Stimulated activated naive B cell treated with anti-CD40 and anti-IgM and Interleukin-4, amounts not matched to agents 10 μg/mL and 1 μg/mL and 100 μg/mL, for 72 hours (primary cell): Measurements from ENCODE around the gene C1QTNF8.
A peak's percentile ranks its signal among the peaks of the same experiment; 100 is the strongest.

Source experiments
- ATAC-seq, 2 donors: fragments of 150-1000 bp; cut with Tn5 transposase; replicated peaks; 2 replicates each; pipeline ENCODE4 v1.10.0; 2021; ENCODE audit warnings: moderate library complexity in 1 of 2
- DNase-seq: peaks from one replicate; pipeline ENCODE4 v3.0.0; 2021
- H3K27ac Mint-ChIP-seq: one replicate; pipeline ENCODE4 v1.8.0; 2022; ENCODE audit warnings: mild to moderate bottlenecking, mixed read lengths
- H3K27me3 Mint-ChIP-seq, 2 donors: one replicate each; pipeline ENCODE4 v1.8.0; 2022; ENCODE audit warnings: mixed read lengths in 2 of 2
- H3K36me3 Mint-ChIP-seq, 2 donors: one replicate each; pipeline ENCODE4 v1.8.0; 2022; ENCODE audit warnings: mixed read lengths in 2 of 2, mild to moderate bottlenecking in 1 of 2
- H3K4me1 Mint-ChIP-seq, 2 donors: one replicate each; pipeline ENCODE4 v1.8.0; 2022; ENCODE audit warnings: mixed read lengths in 2 of 2, mild to moderate bottlenecking in 1 of 2
- H3K4me3 Mint-ChIP-seq, 2 donors: one replicate each; pipeline ENCODE4 v1.8.0; 2022; ENCODE audit warnings: mild to moderate bottlenecking in 2 of 2, mixed read lengths in 2 of 2, moderate library complexity in 1 of 2
- H3K9me3 Mint-ChIP-seq, 2 donors: one replicate each; pipeline ENCODE4 v1.8.0; 2022; ENCODE audit warnings: mixed read lengths in 2 of 2, mild to moderate bottlenecking in 1 of 2

Gene C1QTNF8

GRCh38 chr16:1133271-1133670 is 37.2 kb upstream of the C1QTNF8 start:
- Mint-ChIP-seq H3K9me3 (peaks cover 0 to 2% of the 10 kb centered on the region in 2 donors), H3K36me3 (no peaks in the 10 kb centered on the region), H3K4me3 (no peak overlapping the region), H3K27me3 (peaks cover 9 to 10% of the 10 kb centered on the region in 2 donors), H3K27ac (no peak overlapping the region), H3K4me1 (no peaks in the 10 kb centered on the region)
- no peak for ATAC-seq
- no peak for DNase-seq

GRCh38 chr16:1132431-1132830 is 36.4 kb upstream of the C1QTNF8 start:
- Mint-ChIP-seq H3K27ac (no peak overlapping the region), H3K4me3 (no peak overlapping the region), H3K9me3 (peaks cover 0 to 2% of the 10 kb centered on the region in 2 donors), H3K4me1 (no peaks in the 10 kb centered on the region), H3K27me3 (peaks cover 9 to 10% of the 10 kb centered on the region in 2 donors), H3K36me3 (no peaks in the 10 kb centered on the region)
- ATAC-seq (no peak), DNase-seq (no peak)

DNA sequence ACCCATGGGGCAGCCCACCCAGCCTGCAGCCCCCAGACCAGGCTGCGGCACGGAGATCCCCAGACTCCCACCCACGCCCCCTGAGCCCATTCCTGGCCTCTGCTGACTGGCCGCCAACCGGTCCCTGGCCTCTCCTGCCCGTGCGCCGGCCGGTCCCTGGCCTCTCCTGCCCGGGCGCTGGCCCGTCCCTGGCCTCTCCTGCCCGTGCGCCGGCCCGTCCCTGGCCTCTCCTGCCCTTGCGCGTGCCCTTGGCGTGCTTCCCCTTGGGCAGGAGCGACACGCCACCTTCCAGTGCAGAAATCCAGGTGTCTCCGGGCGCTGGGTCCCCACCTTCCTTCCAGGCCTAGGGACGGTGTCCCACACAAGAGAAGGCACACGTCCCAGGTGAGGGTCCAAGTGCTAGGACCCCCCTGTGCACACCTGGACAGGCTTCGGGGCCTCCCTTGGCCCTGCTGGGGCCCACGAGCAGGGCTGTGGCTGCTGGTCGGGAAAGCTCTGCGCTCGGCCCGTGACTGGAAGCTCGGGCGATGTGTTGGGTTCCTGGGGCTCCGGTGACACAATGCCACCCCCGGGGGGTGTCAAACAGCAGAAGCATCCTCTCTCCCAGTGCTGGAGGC is 35.4 kb upstream of the C1QTNF8 start:
- DNase-seq: no peak
- no peak for ATAC-seq
- Mint-ChIP-seq H3K4me3 (no peak overlapping the region), H3K9me3 (peaks cover 0 to 2% of the 10 kb centered on the region in 2 donors), H3K27ac (no peak overlapping the region), H3K36me3 (no peaks in the 10 kb centered on the region), H3K27me3 (peaks cover 8 to 10% of the 10 kb centered on the region in 2 donors), H3K4me1 (no peaks in the 10 kb centered on the region)

GRCh38 chr16:1130382-1130781 is 34.3 kb upstream of the C1QTNF8 start:
- H3K27me3 Mint-ChIP-seq: peaks cover 6 to 16% of the 10 kb centered on the region in 2 donors
- no peaks in the 10 kb centered on the region for H3K36me3 Mint-ChIP-seq
- H3K4me3 Mint-ChIP-seq: no peak overlapping the region
- no peak overlapping the region for H3K27ac Mint-ChIP-seq
- DNase-seq: no peak
- H3K9me3 Mint-ChIP-seq: no peaks in the 10 kb centered on the region
- H3K4me1 Mint-ChIP-seq: no peaks in the 10 kb centered on the region
- ATAC-seq: no peak

DNA sequence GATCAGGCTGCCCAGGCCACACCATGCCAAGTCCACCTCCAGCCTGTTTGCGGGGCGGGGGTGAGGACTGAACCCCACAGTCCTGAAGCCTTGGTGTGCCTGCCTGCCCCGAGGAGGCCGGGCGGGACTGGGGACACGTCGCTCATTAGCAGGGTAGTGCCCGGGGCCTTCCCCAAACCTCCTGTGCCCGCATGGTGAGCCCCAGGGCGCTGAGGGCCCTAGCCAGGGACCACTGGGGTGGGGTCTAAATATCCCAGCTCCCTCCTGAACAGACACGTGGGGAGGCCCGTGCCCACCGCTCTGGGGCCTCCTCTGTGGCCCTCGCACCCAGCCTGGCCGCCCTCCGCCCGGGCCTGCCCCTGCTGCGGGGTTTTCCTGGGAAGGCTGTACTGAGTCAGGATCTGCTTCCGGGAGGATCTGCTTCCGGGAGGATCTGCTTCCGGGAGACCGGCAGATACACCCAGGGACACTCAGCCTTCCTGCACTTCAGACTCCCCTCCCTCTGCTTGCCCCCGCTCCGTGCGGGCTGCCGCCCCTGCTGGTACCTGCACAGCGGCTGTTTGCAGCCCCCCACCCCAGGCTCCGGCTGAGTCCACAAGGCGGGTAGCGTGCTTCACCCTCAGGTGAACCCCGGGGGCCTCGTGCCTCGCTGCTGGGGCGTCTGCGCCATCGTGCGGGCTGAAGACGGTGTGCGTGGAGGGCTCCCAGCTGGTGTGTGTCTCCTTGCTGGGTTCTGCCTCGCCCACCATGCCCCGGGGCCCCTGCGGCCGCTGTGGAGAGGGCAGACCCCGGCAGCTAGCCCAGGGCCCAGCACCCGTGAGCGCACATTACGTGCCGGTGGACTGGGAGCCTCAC is 33.3 kb upstream of the C1QTNF8 start:
- Mint-ChIP-seq H3K4me3 (no peak overlapping the region), H3K9me3 (no peaks in the 10 kb centered on the region), H3K27me3 (peaks cover 6 to 16% of the 10 kb centered on the region in 2 donors), H3K36me3 (no peaks in the 10 kb centered on the region), H3K27ac (no peak overlapping the region), H3K4me1 (no peaks in the 10 kb centered on the region)
- ATAC-seq: no peak
- DNase-seq: no peak

DNA sequence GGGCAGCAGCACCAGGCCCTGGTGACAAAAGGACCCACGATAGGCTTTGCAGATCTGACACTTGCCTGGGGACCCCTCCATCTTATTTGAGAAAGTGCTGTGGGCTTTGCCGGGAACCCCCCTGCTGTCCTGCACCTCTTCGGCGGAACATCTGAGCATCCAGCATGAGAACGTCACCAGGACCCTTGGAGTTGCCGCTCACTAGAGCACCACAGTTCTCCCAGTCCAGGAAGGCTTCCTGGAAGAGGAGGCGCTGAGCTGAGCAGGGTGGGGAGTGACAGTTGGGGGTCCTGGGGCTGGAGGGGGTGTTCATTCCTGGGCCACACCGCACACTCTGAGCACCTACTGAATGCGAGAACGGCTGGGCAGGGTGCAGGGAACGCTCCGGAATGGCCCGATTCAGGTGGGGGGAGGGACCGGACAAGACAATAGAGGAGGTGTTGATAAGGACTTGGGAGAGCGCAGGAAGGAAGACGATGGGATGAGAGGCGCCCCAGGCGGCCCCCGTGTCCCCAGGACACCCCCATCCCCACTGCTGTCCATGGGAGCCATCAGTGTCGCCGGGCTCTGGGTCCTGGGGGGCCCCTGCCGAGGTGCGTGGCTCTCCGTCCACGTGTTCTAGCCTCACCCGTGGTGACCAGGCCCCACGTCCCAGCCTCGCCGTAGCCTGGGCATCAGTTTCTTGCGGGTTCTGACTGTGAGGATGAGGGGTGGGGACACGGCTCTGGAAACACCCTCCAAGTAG is 32.1 kb upstream of the C1QTNF8 start:
- no peak for DNase-seq
- Mint-ChIP-seq H3K36me3 (no peaks in the 10 kb centered on the region), H3K4me1 (no peaks in the 10 kb centered on the region), H3K27ac (no peak overlapping the region), H3K9me3 (no peaks in the 10 kb centered on the region), H3K4me3 (no peak overlapping the region), H3K27me3 (peaks cover 6 to 16% of the 10 kb centered on the region in 2 donors)
- no peak for ATAC-seq

DNA sequence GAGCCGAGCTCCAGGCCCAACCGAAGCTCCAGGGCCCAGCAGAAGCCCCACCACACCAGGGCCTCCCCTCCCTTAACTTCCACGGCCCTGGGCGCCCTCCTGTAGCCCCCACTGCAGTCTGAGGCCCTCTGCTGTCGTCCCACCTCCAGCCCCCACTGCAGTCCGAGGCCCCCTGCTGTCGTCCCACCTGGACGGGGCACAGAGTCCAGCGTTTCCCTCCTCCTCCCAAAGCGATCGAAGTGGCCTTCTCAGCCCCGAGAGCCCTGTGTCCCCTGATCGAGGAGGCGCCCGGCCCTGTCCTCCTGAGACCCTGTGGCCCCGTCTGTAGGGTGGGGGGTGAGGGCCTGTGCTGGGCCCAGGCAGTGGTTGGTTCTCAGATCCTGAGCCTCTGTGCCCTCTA is 31.1 kb upstream of the C1QTNF8 start:
- no peaks in the 10 kb centered on the region for H3K36me3 Mint-ChIP-seq

GRCh38 chr16:1126586-1126985 is 30.5 kb upstream of the C1QTNF8 start:
- H3K36me3 Mint-ChIP-seq: no peaks in the 10 kb centered on the region
- H3K27ac Mint-ChIP-seq: no peak overlapping the region
- DNase-seq (no peak), ATAC-seq (no peak)
- no peaks in the 10 kb centered on the region for H3K4me1 Mint-ChIP-seq
- H3K9me3 Mint-ChIP-seq: no peaks in the 10 kb centered on the region
- peaks cover 4 to 15% of the 10 kb centered on the region in 2 donors for H3K27me3 Mint-ChIP-seq
- H3K4me3 Mint-ChIP-seq: no peak overlapping the region

More for the DNA sequence above, 31.1 kb upstream of the C1QTNF8 start:
- no peaks in the 10 kb centered on the region for H3K4me1 Mint-ChIP-seq
- no peak overlapping the region for H3K4me3 Mint-ChIP-seq
- no peaks in the 10 kb centered on the region for H3K9me3 Mint-ChIP-seq
- DNase-seq: no peak
- H3K27ac Mint-ChIP-seq: no peak overlapping the region
- no peak for ATAC-seq
- H3K27me3 Mint-ChIP-seq: peaks cover 5 to 19% of the 10 kb centered on the region in 2 donors

- Mint-ChIP-seq H3K27me3 (peaks cover 4 to 15% of the 10 kb centered on the region in 2 donors), H3K36me3 (no peaks in the 10 kb centered on the region)
Measured at GRCh38 chr16:1126044-1126443, 30.0 kb upstream of the C1QTNF8 start.

GRCh38 chr16:1125471-1125870 is 29.4 kb upstream of the C1QTNF8 start:
- DNase-seq: no peak
- Mint-ChIP-seq H3K9me3 (no peaks in the 10 kb centered on the region), H3K36me3 (no peaks in the 10 kb centered on the region), H3K4me1 (no peaks in the 10 kb centered on the region), H3K27me3 (peaks cover 4 to 15% of the 10 kb centered on the region in 2 donors), H3K4me3 (no peak overlapping the region), H3K27ac (no peak overlapping the region)
- ATAC-seq: peak; percentile 38 to 63

More at GRCh38 chr16:1126044-1126443, 30.0 kb upstream of the C1QTNF8 start:
- no peak overlapping the region for H3K4me3 Mint-ChIP-seq
- H3K27ac Mint-ChIP-seq: no peak overlapping the region
- no peaks in the 10 kb centered on the region for H3K4me1 Mint-ChIP-seq
- no peak for DNase-seq
- no peaks in the 10 kb centered on the region for H3K9me3 Mint-ChIP-seq
- ATAC-seq: peak in 1 of 2 donors; percentile 4

DNA sequence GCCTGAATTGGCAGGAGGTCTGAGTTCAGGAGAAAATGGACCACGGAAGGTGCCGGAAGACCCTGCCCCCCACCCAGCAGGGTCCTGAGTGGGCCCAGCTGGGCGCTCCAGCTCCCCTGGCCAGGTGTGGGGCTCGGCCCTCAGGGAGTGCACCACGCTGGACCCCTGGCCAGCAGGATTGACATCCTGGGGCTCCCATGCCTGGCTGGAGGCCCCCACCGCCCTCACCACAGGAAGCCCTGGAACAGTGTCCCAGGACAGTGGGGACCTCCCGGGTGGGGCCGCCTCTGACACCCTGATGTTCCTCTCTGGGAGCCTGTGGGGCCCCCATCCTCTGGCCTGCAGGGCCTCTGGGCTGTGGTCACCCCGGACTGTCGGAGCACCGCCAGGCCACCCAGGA is 28.8 kb upstream of the C1QTNF8 start:
- no peaks in the 10 kb centered on the region for H3K36me3 Mint-ChIP-seq
- no peaks in the 10 kb centered on the region for H3K9me3 Mint-ChIP-seq
- ATAC-seq (no peak), DNase-seq (no peak)
- H3K4me3 Mint-ChIP-seq: no peak overlapping the region
- H3K4me1 Mint-ChIP-seq: no peaks in the 10 kb centered on the region
- no peak overlapping the region for H3K27ac Mint-ChIP-seq
- peaks cover 4 to 15% of the 10 kb centered on the region in 2 donors for H3K27me3 Mint-ChIP-seq

DNA sequence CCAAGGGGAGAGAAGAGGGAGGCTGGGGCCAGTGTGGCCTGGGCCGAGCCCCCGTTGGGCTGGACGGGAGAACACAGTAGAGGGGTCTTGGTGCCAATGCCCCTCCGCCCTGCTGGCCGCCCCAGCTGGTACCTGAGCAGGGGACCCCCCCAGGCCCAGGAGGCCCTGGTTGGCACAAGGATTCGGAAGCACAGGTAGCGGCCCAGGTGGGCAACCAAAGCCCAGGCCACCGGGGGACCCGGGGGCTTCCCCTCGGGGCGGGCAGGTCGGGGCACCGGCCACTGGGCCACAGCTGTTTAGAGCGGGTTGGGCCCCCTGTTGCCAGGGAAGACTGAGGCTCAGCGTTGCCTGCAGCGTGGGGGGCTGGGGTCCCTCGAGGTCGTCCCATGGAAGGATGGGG is 28.2 kb upstream of the C1QTNF8 start:
- H3K9me3 Mint-ChIP-seq: no peaks in the 10 kb centered on the region
- H3K4me3 Mint-ChIP-seq: no peak overlapping the region
- H3K36me3 Mint-ChIP-seq: no peaks in the 10 kb centered on the region
- no peaks in the 10 kb centered on the region for H3K4me1 Mint-ChIP-seq
- ATAC-seq: no peak
- DNase-seq: no peak
- peaks cover 4 to 15% of the 10 kb centered on the region in 2 donors for H3K27me3 Mint-ChIP-seq
- no peak overlapping the region for H3K27ac Mint-ChIP-seq

- Mint-ChIP-seq H3K4me3 (no peak overlapping the region), H3K27ac (no peak overlapping the region), H3K4me1 (no peaks in the 10 kb centered on the region), H3K27me3 (peaks cover 4 to 15% of the 10 kb centered on the region in 2 donors), H3K36me3 (no peaks in the 10 kb centered on the region), H3K9me3 (no peaks in the 10 kb centered on the region)
- DNase-seq (no peak), ATAC-seq (no peak)
Measured at GRCh38 chr16:1123525-1124230, 27.6 kb upstream of the C1QTNF8 start.

- Mint-ChIP-seq H3K27ac (no peak overlapping the region), H3K36me3 (no peaks in the 10 kb centered on the region), H3K27me3 (peaks cover 4 to 15% of the 10 kb centered on the region in 2 donors), H3K4me3 (no peak overlapping the region), H3K4me1 (no peaks in the 10 kb centered on the region), H3K9me3 (no peaks in the 10 kb centered on the region)
- ATAC-seq (no peak), DNase-seq (no peak)
Measured at GRCh38 chr16:1122398-1122765, 26.3 kb upstream of the C1QTNF8 start.
